ENCODE data around the gene ORAI3. TPM values are rescaled to one million over a fixed set of nuclear protein-coding genes. Genes with fewer than 3 reads are reported as not detected.

The ORAI3 gene
- total RNA-seq, 1 donor from 2014 or later: 30.2 TPM

DNA sequence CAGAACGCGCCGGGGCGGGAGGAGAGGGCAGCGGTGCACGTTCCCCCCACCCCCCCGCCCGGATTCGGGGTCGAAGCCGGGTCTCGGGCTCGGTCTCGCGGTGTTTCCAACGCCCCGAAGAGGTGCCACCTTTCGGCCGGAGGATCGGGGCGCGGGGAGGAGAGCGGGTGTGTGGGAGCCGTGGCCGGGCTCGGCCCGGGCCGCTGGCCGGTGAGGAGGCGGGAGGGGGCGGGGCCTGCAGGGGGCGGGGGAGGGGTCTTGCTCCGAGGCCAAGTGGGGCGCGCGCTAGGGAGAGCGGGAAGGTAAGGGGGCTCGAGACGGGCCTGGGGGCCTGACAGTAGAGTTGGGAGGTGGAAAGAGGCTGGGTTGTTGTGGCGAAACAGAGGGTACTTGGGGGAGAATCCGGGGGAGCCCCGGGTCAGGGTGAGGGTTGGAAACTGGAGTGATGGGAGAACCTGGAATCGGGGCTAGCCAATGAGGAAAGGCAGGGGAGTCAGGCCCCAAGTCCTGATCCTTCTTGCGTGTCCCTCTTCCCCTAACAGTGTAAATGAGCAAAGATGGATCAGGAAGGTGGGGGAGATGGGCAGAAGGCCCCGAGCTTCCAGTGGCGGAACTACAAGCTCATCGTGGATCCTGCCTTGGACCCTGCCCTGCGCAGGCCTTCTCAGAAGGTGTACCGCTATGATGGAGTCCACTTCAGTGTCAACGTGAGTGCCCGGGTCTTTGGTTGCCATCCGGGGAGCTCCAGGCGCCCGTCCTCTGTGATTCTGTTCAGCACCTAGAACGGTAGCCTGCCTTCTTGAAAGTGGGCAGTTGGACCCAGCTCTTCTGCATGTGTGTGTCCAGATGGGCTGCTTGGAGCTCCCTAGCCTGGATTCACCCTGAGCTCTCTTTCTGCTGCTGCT lies 9.6 kb downstream of the ORAI3 start:
- Histone ChIP-seq H3K9me3 (no peaks in the 10 kb centered on the region), H3K27ac (peak overlapping the region; percentile 98), H3K4me3 (peak overlapping the region; percentile 82), H3K4me1 (peaks cover 25% of the 10 kb centered on the region), H3K27me3 (ENCODE audit: low read depth) (no peaks in the 10 kb centered on the region), H3K36me3 (peaks cover 44% of the 10 kb centered on the region)
- peak; percentile 9 to 39 for ATAC-seq
- TF ChIP-seq, protein P1, sequence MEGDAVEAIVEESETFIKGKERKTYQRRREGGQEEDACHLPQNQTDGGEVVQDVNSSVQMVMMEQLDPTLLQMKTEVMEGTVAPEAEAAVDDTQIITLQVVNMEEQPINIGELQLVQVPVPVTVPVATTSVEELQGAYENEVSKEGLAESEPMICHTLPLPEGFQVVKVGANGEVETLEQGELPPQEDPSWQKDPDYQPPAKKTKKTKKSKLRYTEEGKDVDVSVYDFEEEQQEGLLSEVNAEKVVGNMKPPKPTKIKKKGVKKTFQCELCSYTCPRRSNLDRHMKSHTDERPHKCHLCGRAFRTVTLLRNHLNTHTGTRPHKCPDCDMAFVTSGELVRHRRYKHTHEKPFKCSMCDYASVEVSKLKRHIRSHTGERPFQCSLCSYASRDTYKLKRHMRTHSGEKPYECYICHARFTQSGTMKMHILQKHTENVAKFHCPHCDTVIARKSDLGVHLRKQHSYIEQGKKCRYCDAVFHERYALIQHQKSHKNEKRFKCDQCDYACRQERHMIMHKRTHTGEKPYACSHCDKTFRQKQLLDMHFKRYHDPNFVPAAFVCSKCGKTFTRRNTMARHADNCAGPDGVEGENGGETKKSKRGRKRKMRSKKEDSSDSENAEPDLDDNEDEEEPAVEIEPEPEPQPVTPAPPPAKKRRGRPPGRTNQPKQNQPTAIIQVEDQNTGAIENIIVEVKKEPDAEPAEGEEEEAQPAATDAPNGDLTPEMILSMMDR (IDR thresholded peaks at IDR 0.05): no peak
- intact Hi-C loops (cut with DNase I): no loop called here
- peak; percentile 68 for DNase-seq

DNA sequence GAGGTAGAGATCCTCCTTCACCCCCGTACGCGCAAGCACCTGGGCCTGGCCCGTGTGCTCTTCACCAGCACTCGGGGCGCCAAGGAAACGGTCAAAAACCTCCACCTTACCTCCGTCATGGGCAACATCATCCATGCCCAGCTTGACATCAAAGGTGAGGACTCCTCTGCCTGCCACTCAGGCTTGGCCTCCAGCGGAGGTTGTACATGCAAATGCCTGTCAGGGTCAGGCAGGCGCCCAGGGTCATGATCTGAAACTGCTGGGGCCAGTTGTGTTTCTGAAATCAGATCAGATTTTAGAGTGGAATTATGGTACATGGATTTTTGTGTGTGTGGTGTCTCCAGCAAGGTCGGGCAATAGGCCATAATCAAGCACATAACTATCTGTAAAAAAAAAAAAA lies 12.5 kb downstream of the ORAI3 start:
- Histone ChIP-seq H3K9me3 (no peaks in the 10 kb centered on the region), H3K4me1 (peaks cover 18% of the 10 kb centered on the region), H3K4me3 (no peak overlapping the region), H3K27ac (no peak overlapping the region), H3K27me3 (ENCODE audit: low read depth) (no peaks in the 10 kb centered on the region), H3K36me3 (peaks cover 73% of the 10 kb centered on the region)
- DNase-seq: no peak
- intact Hi-C loops (cut with DNase I): no loop called here
- TF ChIP-seq, protein P1 (IDR thresholded peaks at IDR 0.05): no peak
- no peak for ATAC-seq

DNA sequence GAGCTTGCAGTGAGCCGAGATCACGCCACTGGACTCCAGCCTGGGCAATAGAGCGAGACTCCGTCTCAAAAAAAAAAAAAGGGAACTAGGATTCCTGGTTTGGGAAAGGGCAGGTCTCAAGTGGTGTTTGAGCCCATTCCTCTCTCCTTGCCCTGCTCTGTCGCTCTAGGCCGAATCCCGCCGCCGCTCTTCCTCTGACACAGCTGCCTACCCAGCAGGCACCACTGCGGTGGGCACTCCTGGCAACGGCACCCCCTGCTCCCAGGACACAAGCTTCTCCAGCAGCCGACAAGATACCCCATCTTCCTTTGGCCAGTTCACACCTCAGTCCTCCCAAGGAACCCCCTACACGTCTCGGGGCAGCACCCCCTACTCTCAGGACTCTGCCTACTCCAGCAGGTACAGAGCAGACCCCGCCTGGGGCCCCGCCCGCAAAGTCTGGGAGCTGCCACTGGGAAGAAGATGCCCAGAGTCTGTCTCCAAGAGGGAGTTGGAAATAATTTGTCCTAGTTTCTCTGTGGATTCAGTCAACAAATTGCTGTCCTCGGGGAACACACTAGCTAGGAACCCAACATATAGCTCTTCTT lies 15.2 kb downstream of the ORAI3 start:
- Histone ChIP-seq H3K27me3 (ENCODE audit: low read depth) (no peaks in the 10 kb centered on the region), H3K36me3 (peaks cover 99% of the 10 kb centered on the region), H3K27ac (no peak overlapping the region), H3K4me1 (peaks cover 5% of the 10 kb centered on the region), H3K9me3 (no peaks in the 10 kb centered on the region), H3K4me3 (no peak overlapping the region)
- intact Hi-C loops (cut with DNase I): no loop called here
- TF ChIP-seq, protein P1 (IDR thresholded peaks at IDR 0.05): no peak
- no peak for DNase-seq
- no peak for ATAC-seq

DNA sequence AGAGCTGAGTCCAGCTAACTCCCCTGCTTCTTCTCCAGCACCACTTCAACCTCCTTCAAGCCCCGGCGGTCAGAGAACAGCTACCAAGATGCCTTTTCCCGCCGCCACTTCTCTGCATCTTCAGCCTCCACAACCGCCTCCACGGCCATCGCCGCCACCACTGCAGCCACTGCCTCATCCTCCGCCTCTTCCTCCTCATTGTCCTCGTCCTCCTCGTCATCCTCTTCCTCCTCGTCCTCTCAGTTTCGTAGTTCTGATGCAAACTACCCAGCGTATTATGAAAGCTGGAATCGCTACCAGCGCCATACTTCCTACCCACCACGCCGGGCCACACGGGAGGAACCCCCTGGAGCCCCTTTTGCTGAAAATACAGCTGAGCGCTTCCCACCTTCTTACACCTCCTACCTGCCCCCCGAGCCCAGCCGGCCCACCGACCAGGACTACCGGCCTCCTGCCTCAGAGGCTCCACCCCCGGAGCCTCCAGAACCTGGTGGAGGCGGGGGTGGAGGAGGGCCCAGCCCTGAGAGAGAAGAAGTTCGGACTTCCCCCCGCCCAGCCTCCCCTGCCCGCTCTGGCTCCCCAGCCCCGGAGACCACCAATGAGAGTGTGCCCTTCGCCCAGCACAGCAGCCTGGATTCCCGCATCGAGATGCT lies 15.8 kb downstream of the ORAI3 start:
- TF ChIP-seq, protein P1 (IDR thresholded peaks at IDR 0.05): no peak
- H3K27ac ChIP-seq: no peak overlapping the region
- ATAC-seq: no peak
- H3K4me3 ChIP-seq: no peak overlapping the region
- DNase-seq: no peak
- no peaks in the 10 kb centered on the region for H3K9me3 ChIP-seq
- peaks cover 99% of the 10 kb centered on the region for H3K36me3 ChIP-seq
- intact Hi-C loops (cut with DNase I): no loop called here
- H3K27me3 ChIP-seq (ENCODE audit: low read depth): no peaks in the 10 kb centered on the region
- no peaks in the 10 kb centered on the region for H3K4me1 ChIP-seq

DNA sequence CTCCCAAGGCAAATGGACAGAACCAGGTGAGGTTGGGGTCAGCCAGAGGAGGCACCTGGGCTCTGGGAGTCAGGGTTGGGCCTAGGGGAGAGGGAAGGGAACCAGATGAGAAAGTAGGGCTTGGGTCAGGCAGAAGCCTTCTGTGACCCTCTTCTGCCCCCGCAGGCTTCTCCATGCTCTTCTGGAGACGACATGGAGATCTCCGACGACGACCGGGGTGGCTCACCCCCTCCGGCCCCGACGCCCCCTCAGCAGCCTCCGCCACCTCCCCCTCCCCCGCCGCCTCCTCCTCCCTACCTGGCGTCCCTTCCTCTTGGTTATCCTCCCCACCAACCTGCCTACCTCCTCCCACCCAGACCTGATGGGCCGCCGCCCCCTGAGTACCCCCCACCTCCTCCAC lies 16.6 kb downstream of the ORAI3 start:
- peaks cover 99% of the 10 kb centered on the region for H3K36me3 ChIP-seq
- TF ChIP-seq, protein P1 (IDR thresholded peaks at IDR 0.05): no peak
- no peak overlapping the region for H3K4me3 ChIP-seq
- H3K9me3 ChIP-seq: no peaks in the 10 kb centered on the region
- ATAC-seq: peak in 1 of 2 donors; percentile 13
- intact Hi-C loops (cut with DNase I): no loop called here
- H3K4me1 ChIP-seq: no peaks in the 10 kb centered on the region
- no peaks in the 10 kb centered on the region for H3K27me3 ChIP-seq (ENCODE audit: low read depth)
- no peak for DNase-seq
- H3K27ac ChIP-seq: no peak overlapping the region

Measured in lower lobe of right lung (tissue), 2 donors.